Inflammatory macrophage treated with lipopolysaccharide for 1 hour (primary cell): ENCODE data around the gene SCARF2.

Experiments
- DNase-seq, 2 donors: peaks; one replicate each; pipeline ENCODE4 v3.0.0-alpha.2; 2020 to 2022

Gene SCARF2

DNA sequence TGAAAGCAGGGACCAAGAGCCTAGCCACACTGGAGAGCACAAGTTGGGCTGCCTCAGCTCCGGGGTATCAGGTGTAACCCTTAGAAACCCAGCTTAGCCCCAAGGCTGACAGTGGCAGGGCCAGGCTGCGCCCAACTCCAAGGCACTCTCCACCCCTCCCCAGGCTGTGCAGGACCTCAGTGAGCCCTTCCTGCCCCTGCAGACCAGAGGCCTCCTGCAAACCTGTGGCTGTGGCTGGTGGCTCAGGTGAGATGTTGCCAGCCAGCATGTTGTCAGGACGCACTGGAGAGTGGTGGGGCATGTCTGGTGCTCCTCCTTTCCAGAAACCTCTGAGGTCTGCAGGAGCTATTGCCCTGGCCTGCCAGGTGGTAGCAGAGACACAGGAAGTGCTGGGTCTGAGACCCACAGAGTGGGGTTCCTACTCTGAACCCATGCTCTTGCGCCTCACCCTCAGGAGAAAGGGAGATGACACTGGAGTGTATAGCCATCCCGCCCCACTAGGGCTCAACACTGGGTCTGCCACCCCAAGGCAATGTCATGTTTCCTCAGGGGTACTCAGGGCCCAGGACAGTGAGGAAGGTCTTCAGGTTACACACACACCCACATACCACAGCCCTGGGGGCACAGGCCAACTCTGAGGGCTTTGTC, 2.4 kb upstream of the SCARF2 start:
- no peak for DNase-seq

DNA sequence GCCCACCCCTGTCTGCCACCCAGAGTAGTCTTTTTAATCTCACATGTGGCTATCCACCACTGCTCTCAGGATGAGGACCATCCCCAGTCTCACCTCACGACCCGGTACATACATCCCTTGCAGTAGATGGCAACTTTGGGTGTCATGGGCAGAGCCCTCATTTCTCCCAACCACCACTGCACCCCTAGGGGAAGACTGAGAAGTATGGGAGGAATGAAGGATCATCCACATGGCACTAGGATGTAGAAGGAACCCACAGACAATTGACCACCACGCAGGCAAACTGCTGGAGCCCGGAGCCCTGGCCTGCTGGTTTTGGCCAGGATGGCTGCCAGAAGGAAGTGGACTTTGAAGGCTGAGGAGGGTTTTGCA, 1.9 kb upstream of the SCARF2 start:
- DNase-seq, result no peak

DNA sequence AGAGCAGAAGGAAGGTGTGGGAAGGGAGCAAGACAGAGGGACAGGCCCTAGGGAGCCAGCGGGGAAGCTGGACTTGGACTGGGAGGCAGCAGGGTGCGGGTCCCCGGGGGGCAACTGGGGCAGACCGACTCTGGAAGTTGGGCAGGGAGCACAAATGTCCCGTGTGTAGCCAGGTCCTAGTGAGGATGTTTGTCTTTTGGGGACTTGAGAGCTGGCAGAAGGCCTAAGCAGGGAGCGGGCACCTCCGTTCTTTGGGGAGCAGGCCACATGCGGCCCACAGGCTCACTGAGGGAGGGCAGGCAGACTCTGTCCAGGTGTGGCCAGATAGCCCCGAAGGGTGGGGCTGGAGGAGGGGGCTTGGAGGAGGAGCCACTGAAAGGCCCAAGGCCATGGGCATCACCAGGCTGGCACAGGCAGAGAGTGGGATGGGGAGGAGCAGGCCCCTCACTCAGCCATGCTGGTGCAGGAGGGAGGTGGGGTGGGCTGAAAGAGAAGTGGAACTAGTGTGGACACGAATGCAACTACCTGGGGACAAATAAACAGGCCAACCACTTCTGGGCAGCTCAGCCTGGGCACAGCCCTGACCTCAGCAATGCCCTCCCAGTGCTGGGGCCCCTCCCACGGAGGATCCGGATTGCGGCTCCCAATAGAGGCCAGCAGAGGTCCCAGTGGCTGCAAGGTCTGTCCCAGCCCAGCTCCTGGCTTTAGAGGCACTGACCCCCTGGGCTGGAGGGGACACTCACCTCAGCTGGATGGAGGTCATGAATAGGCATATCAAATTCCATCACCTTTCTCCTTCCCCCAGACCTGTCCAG, 1.3 kb upstream of the SCARF2 start:
- DNase-seq, result no peak

DNA sequence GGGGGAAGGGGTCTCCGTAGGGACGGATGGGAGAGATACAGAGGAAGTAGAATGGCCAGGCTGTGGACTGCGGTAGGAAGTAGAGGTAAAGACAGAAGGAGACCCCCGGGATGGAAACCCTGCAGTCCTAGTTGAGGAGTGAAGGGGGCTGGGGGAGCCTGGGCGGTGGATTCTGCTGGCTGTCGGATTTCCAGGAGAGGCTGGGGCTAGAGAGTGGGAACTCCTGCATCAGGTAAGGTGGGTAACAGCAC, 727 bp upstream of the SCARF2 start:
- DNase-seq, result no peak

DNA sequence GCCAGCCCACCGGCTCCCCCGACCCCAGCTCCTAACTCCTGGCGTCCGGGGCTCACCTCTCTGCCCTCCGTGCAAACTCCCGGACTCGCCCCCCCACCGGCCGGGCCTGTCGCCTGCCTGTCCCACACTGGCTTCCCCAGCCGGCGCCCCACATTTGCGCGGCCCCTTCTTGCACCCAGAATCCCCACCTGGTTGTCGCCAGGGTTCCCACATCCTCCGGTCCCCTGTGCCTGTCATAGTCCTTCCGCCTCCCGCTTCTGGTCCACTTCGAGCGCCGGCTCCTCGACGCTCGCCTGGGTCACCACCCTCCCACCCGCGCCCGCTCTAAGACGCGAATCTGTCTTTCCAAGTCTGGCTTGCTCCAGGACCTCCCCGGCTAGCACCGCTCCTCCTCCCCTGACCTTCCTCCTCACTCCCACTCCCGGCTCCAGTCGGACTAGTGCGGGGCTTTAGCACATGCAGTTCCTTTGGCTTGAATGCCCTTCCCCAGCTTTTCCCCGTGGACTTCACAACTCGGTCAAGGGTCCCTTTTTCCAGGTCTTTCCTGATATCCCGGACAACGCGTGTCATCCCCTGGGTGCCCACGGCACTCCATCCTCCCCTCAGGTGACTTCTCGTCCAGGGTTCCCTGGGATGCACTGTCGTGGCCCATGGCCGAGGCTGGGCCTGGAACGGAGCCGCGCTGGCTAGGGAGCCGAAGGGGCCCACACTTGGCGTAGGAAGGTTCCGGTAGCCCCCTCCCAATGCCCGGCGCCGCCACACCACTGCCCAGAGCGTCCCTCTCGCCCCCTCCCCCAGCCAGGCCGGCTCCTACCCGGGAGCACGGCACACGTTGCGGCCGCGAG, 635 bp downstream of the SCARF2 start:
- DNase-seq, result no peak

DNA sequence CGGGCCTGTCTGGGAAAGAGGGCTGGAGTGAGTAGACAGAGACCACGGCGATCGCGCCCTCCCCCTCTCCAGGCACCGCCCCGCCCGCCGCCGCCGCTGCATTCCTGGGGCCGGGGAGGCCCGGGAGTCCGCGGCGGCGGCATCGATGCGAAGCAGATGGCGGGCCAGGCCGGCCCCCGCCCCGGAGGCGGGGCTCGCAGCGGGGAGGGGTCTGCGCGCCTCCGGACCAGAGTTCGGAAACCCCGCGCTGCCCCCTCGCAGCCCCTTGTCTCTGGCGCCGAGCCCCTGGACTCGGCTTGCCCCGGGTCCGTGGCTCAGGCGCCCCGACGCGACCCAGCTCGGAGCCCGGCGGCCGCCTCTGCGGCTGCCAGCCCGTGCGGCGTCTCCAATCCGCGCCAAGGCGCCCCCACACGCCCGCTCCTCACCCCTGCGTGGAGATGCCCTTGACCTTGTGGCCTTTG, 1.3 kb downstream of the SCARF2 start:
- no peak for DNase-seq

DNA sequence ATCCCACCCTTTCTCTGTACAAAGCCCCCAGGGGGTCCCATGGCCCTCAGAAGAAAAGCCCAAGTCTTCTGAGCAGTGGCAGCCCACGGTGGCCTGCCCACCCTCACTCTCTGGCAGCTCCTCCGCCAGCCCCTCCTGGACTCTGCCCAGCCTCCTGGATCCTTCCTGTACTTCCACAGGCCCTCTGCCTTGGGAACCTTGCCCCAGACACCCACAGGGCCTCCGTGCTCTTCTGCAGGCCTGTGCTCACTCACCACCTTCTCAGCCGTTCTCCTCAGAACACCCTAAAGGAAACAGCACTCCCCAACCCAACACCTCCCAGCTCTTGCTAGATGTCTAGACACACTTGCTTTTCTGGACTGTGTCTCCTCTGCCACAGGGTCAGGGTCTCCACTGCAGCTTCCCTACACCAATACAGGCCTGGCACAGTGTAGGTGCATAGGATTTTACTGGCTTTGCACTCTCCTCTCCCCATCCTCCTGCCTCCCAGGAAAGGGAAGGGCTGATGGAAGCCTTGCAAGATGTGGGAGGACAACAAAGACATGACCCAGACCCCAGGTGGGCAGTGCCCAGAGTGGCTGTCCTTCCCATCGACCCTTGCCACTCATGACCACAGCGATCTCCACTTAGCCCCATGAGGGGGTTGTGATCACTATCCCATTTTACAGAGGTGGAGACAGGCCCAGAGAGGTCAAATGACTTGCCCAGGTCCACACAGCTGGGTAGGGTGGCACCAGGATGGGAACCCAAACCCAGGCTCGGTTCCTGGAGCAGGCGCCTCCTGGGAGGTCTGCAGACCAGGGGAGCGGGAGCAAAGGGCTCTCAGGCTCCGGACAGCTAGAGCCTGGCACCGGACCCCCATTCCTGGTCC, 2.0 kb downstream of the SCARF2 start:
- DNase-seq, result no peak

DNA sequence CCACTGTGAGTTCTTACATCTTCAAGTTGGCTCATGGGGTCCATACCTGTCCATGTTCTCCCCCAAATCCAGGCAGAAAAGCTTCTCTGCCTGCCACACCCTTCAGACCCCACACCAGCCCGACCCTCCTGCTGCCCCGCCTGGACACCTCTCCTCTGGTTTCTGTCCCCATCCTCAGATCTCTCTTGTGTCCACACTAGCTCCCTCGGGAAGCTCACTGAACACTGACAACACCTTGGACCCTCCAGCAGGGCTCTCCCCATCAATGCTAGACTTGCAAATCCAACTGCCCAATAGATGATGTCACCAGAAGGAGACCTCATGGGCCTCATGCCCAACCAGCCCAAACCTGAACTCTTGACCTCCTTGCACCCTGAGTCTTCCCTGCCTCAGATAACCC, 2.9 kb downstream of the SCARF2 start:
- no peak for DNase-seq

DNA sequence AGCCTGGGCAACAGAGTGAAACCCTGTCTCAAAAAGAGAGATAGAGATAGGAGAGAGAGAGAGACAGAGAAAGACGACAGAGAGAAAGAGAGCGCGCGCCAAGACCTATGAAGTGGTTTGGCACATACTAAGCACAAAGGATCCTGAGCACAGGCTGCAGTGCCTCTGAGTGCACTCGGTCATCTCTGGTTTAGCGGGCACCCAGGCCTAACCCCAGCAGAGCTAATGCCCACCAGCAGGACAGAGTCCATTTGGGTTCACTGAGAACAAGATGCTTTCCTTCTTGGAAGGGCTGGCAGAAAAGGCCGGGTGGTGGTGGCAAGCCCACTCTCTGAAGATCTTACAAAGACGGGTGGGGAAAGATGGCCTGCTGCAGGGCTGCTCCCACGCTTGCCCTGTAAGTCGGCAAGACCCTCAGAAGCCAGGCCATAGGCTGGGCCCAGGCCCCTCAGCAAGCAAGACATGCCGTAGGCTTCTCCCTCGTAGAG, 3.3 kb downstream of the SCARF2 start:
- DNase-seq, result no peak

DNA sequence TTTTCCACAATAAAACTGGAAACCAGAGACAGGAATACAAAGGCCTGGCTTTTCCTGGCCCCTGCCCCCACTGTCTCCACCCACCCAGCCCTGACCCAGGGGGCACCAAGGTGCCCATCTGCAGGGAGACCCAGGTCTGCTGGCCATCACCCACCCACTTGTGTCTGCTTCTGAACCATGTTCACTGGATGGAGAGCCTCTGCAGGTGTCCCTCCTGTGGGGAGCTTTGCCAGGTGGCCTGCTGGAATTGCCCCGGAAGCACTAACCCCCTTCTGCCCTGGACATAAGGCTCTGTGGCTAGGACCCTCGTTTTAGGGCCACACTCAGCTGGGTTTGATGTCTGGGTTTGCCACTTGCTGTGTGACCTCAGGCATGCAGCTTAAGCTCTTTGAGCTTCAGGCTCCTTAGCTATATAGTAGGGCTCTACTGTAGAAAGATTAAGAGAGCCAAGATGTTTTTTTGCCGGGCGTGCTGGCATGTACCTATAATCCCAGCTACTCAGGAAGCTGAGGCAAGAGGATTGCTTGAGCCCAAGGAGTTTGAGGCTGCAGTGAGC, 3.9 kb downstream of the SCARF2 start:
- no peak for DNase-seq

DNA sequence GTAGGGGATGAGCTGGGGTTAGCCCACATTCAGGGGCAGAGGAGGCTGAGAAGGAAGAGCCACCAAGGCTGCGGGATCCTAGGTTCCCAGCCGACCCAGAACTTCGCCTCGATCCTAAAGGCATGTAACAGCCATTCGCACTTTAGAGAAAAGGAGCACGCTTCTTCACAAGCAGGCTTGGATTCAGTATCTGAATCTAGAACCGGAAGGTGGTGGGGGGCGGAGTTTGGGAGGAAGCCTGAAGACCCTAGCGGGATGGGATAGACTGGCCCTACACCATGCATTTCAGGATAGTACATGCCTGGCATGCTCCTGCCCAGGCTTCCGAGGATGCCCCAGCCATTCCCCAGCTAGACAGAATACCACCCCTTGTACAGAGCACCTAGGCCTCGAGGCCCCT, 4.4 kb downstream of the SCARF2 start:
- no peak for DNase-seq

DNA sequence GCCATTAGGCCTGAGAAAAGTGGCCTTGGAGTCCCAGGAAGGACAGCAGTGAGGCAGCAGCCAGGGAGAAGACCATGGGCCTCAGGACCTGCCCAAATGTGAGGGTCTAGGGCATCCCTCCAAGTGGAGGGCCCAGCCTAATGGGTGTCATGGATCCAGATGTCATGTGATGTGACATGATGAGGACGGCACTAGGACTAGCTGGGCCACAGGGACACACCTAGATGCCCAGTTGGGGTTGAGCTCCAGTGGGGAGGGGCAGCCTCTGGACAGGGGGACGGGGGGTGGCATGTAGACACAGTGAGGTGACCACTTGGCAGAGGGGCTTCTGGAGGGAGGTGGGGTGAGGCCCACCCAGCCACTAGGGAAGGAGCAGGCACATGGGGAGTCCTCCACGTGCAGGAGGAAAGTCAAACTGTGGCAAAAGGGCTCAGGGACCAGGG, 5.4 kb downstream of the SCARF2 start:
- no peak for DNase-seq

DNA sequence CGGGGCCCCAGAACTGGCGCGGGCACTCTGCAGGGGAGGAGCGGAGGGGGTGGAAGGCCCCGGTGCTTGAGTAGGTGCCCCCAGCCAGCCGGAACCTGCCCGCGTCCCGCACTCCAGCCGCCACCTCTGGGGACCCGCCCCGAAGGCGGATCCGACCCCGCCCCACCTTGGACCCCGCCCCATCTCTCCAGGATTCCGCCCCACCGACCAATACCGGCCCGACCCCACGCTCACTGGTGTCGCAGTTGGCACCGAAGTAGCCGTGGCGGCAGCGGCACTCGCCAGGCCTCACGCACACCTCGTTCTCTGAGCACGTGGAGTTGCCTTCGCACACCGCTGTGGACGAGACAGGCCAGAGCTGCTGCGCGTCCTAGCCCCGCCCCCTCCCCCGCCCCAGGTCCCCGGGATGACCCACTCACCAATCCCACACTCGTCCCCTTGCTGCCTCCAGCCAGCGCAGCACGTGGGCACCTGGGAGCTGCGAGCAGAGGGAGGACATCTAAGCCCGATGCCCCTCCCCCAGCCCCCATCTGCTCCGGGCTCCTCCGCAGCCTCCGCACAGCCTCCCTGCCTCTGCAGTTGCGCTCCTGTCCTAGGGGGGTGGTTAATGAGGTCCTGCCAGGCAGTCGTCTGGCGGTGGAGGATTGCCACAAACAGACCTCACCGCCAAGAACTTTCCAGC, 6.0 kb downstream of the SCARF2 start:
- DNase-seq, result no peak

DNA sequence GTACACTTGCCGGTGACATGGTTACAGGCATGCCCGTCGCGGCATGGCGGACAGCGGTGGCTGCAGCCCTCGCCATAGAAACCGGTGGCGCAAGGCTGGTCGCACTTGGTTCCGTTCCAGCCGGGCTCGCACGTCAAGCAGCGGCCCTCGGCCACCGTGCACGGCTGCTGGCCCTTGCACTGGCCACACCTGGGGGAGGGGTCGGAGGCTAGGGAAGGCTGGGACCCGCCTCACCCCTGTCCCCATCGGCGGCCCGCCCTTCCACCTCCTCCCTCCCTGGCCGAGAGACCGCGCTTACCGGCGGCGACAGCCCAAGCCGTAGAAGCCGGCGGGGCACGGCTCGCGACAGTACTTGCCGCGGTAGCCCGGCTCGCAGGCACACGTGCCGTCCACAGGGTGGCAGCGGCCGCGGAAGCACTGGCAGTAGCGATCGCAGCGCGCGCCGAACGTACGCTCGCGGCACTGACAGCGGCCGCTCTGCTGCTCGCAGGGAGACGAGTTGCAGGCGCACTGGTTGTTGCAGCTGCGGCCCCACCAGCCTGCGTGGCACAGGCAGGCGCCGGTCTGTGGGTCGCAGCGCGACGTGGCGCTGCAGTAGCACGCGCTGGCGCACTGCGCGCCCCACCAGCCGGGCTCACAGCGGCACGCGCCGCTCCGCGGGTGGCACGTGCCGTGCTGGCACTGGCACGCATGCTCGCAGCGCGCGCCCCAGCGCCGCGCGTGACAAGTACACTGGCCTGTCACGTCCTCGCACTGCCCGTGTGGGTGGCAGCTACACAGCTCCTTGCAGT, 6.7 kb downstream of the SCARF2 start:
- peak; percentile 11 to 42 for DNase-seq

DNA sequence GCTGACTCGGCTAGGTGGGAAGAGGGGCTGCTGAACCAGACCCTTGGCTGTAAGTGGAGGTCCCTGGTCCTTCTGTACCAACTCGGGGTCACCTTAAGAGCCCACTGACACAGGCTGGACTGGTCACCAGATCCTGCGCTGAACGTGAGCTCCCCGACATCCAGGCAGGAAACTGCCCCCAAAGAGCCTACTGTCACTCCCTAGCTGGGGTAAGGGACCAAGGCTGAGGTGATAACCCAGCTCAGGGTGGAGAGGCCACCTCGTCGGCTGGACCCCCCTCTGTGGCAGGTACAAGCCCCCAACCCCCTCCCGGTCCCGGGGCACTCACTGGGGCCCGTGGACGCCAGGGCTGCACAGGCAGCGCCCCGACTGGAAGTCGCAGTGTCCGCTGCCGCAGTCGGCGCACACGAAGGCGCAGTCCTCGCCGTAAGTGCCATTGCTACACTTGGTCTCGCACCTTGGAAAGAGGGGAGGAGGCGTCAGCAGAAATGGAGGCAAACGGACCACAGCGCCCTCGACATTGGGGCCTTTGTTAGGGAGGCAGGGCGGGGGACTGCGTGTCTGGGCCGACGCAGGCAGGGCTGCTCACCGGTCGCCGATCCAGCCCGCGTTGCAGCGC, 7.4 kb downstream of the SCARF2 start:
- no peak for DNase-seq

DNA sequence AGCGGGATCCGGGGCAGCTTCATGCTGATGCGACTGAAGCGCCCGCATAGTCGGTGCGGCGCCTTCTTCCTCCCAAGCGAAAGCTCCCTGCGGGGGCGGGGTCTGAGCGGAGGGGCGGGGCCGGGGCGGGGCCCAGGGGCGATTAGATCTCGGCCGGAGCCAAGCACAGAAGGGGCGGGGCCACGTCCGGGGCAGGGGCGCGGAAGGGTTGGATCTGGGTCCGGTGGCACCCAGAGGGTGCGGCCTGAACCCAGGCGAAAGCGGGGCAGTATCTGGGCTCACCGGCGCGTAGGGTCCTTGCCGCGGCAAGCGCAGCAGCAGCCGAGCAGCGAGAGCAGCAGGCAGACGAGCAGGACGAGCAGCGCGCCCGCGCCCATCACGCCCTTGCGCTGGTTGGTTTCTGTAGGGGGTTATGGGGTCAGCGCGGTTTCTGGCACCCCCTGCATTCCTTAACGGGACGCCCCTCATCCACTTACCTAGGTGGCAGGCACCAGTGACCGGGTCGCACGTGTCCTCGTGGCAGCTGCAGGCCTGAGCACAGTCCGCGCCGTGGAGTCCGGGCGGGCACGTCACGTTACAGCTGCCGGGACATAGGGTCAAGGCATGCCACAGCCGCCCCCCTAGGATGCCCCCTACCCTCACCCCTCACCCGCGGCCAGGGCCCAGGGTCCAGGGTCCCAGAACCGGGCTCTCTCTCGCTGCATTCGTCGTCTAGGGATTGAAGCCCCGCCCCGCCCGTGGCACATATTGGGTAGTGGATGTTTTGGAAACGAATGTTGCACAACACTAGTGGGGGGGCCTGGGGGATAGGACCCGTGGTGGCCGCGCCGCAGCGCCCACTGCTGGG, 8.1 kb downstream of the SCARF2 start:
- peak; percentile 60 to 81 for DNase-seq

DNA sequence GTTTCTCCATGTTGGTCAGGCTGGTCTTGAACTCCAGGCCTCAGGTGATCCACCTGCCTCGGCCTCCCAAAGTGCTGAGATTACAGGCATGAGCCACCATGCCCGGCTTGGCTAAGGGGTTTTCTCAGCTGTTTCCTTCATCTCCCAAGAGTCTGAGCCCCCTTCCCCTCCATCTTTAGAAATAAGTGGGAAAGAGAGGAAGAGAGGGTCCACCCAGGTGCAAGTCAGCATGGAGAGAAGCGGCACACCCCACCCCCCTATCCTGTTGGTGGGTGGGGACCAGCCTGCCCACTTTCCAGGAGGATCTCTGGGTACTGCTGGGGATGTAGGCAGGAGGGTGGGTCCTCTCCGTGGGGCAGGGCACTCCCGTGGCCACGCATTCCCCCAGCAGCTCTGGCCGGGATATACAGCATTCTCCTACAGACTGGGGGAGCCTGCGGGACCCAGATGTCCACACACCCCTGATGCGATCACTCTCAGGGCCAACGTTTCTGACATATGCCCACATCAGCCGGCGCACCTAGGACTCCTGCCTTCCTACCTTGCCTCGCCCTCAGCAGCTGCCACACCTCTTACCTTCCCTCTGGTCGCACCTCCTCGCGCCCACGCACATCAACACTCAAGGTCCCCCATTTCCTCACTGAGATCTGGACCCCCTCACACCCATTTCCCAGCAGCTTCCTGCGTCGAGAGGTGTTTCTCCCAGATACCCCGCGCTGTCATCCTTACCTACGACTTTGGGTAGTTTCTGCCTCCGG, 8.9 kb downstream of the SCARF2 start:
- no peak for DNase-seq

DNA sequence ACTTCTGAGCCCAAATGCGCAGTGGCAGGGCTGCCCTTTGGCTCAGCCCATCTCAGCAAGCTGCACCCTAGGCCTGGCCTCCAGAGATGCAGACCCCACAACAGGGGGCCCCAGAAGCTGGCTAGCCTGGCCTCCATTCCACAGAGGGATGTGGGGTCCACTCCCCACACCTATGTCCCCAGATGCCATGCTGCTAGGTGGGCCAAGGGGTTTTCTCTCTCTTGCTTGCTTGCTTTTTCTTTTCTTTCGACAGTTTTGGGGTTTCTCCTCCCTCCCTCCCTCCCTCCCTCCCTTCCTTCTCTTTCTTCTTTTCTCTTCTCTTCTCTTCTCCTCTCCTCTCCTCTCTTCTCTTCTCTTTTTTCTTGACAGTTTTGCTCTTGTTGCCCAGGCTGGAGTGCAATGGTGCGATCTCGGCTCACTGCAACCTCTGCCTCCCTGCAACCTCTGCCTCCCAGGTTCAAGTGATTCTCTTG, 9.6 kb downstream of the SCARF2 start:
- no peak for DNase-seq
